ENCODE data around the gene FBXO31.

Gene FBXO31

GRCh38 chr16:87358696-87359095 lies 24.9 kb downstream of the FBXO31 start:
- H3K9me3 ChIP-seq (ENCODE audit: insufficient read depth, low read length), result no peaks in the 10 kb centered on the region
- peaks cover 56% of the 10 kb centered on the region for H3K36me3 ChIP-seq (ENCODE audit: insufficient read depth, insufficient read length, low read length)
- H3K4me3 ChIP-seq (ENCODE audit: insufficient read length, low read depth), result no peak overlapping the region
- H3K27me3 ChIP-seq (ENCODE audit: insufficient read depth, insufficient read length), result no peaks in the 10 kb centered on the region
- DNase-seq (ENCODE audit: low read depth, low spot score), result no peak
- TF ChIP-seq YY1 (IDR thresholded peaks at IDR 0.05; ENCODE audit: insufficient read depth, insufficient read length) (no peak), ZNF274 (IDR thresholded peaks at IDR 0.05; ENCODE audit: low read depth, low read length) (no peak)
- H3K9ac ChIP-seq (ENCODE audit: insufficient read length, low read depth), result no peak overlapping the region
- H3K4me1 ChIP-seq (ENCODE audit: insufficient read depth, insufficient read length), result peaks cover 11% of the 10 kb centered on the region

- DNase-seq (ENCODE audit: low read depth, low spot score), result no peak
- H3K36me3 ChIP-seq (ENCODE audit: insufficient read depth, insufficient read length, low read length), result peaks cover 59% of the 10 kb centered on the region
- no peaks in the 10 kb centered on the region for H3K27me3 ChIP-seq (ENCODE audit: insufficient read depth, insufficient read length)
- no peak overlapping the region for H3K4me3 ChIP-seq (ENCODE audit: insufficient read length, low read depth)
- H3K9me3 ChIP-seq (ENCODE audit: insufficient read depth, low read length), result no peaks in the 10 kb centered on the region
- peaks cover 11% of the 10 kb centered on the region for H3K4me1 ChIP-seq (ENCODE audit: insufficient read depth, insufficient read length)
- TF ChIP-seq ZNF274 (IDR thresholded peaks at IDR 0.05; ENCODE audit: low read depth, low read length) (no peak), SUZ12 (IDR thresholded peaks at IDR 0.05; ENCODE audit: extremely low read depth, insufficient read depth, insufficient read length) (no peak), YY1 (IDR thresholded peaks at IDR 0.05; ENCODE audit: insufficient read depth, insufficient read length) (no peak)
- H3K9ac ChIP-seq (ENCODE audit: insufficient read length, low read depth), result no peak overlapping the region
Measured at GRCh38 chr16:87358250-87358649, 25.3 kb downstream of the FBXO31 start.

GRCh38 chr16:87356491-87356853 lies 27.1 kb downstream of the FBXO31 start:
- H3K36me3 ChIP-seq (ENCODE audit: insufficient read depth, insufficient read length, low read length), result peaks cover 62% of the 10 kb centered on the region
- no peak overlapping the region for H3K4me3 ChIP-seq (ENCODE audit: insufficient read length, low read depth)
- no peaks in the 10 kb centered on the region for H3K27me3 ChIP-seq (ENCODE audit: insufficient read depth, insufficient read length)
- H3K9me3 ChIP-seq (ENCODE audit: insufficient read depth, low read length), result no peaks in the 10 kb centered on the region
- peaks cover 11% of the 10 kb centered on the region for H3K4me1 ChIP-seq (ENCODE audit: insufficient read depth, insufficient read length)
- no peak overlapping the region for H3K9ac ChIP-seq (ENCODE audit: insufficient read length, low read depth)
- DNase-seq (ENCODE audit: low read depth, low spot score), result no peak
- TF ChIP-seq SUZ12 (IDR thresholded peaks at IDR 0.05; ENCODE audit: extremely low read depth, insufficient read depth, insufficient read length) (no peak), YY1 (IDR thresholded peaks at IDR 0.05; ENCODE audit: insufficient read depth, insufficient read length) (no peak), ZNF274 (IDR thresholded peaks at IDR 0.05; ENCODE audit: low read depth, low read length) (no peak)

GRCh38 chr16:87353613-87354012 lies 30.0 kb downstream of the FBXO31 start:
- peaks cover 11% of the 10 kb centered on the region for H3K4me1 ChIP-seq (ENCODE audit: insufficient read depth, insufficient read length)
- peaks cover 41% of the 10 kb centered on the region for H3K36me3 ChIP-seq (ENCODE audit: insufficient read depth, insufficient read length, low read length)
- H3K9me3 ChIP-seq (ENCODE audit: insufficient read depth, low read length), result no peaks in the 10 kb centered on the region
- TF ChIP-seq ZNF274 (IDR thresholded peaks at IDR 0.05; ENCODE audit: low read depth, low read length) (no peak), SUZ12 (IDR thresholded peaks at IDR 0.05; ENCODE audit: extremely low read depth, insufficient read depth, insufficient read length) (no peak), YY1 (IDR thresholded peaks at IDR 0.05; ENCODE audit: insufficient read depth, insufficient read length) (no peak)
- H3K27me3 ChIP-seq (ENCODE audit: insufficient read depth, insufficient read length), result no peaks in the 10 kb centered on the region
- no peak overlapping the region for H3K9ac ChIP-seq (ENCODE audit: insufficient read length, low read depth)
- no peak overlapping the region for H3K4me3 ChIP-seq (ENCODE audit: insufficient read length, low read depth)
- DNase-seq (ENCODE audit: low read depth, low spot score), result no peak

- Histone ChIP-seq H3K9ac (ENCODE audit: insufficient read length, low read depth) (no peak overlapping the region), H3K36me3 (ENCODE audit: insufficient read depth, insufficient read length, low read length) (peaks cover 40% of the 10 kb centered on the region), H3K4me1 (ENCODE audit: insufficient read depth, insufficient read length) (peaks cover 11% of the 10 kb centered on the region), H3K9me3 (ENCODE audit: insufficient read depth, low read length) (no peaks in the 10 kb centered on the region), H3K4me3 (ENCODE audit: insufficient read length, low read depth) (no peak overlapping the region), H3K27me3 (ENCODE audit: insufficient read depth, insufficient read length) (no peaks in the 10 kb centered on the region)
- no peak for DNase-seq (ENCODE audit: low read depth, low spot score)
- TF ChIP-seq YY1 (IDR thresholded peaks at IDR 0.05; ENCODE audit: insufficient read depth, insufficient read length) (no peak), ZNF274 (IDR thresholded peaks at IDR 0.05; ENCODE audit: low read depth, low read length) (no peak), SUZ12 (IDR thresholded peaks at IDR 0.05; ENCODE audit: extremely low read depth, insufficient read depth, insufficient read length) (no peak)
Measured at GRCh38 chr16:87352818-87353217, 30.8 kb downstream of the FBXO31 start.

- no peak overlapping the region for H3K9ac ChIP-seq (ENCODE audit: insufficient read length, low read depth)
- no peak for TF ChIP-seq ZNF274 (IDR thresholded peaks at IDR 0.05; ENCODE audit: low read depth, low read length)
- no peak for TF ChIP-seq YY1 (IDR thresholded peaks at IDR 0.05; ENCODE audit: insufficient read depth, insufficient read length)
- TF ChIP-seq SUZ12 (IDR thresholded peaks at IDR 0.05; ENCODE audit: extremely low read depth, insufficient read depth, insufficient read length), result no peak
- H3K4me1 ChIP-seq (ENCODE audit: insufficient read depth, insufficient read length), result peaks cover 10% of the 10 kb centered on the region
- no peak for DNase-seq (ENCODE audit: low read depth, low spot score)
- H3K9me3 ChIP-seq (ENCODE audit: insufficient read depth, low read length), result no peaks in the 10 kb centered on the region
- H3K27me3 ChIP-seq (ENCODE audit: insufficient read depth, insufficient read length), result no peaks in the 10 kb centered on the region
- peaks cover 44% of the 10 kb centered on the region for H3K36me3 ChIP-seq (ENCODE audit: insufficient read depth, insufficient read length, low read length)
- no peak overlapping the region for H3K4me3 ChIP-seq (ENCODE audit: insufficient read length, low read depth)
Measured at GRCh38 chr16:87351320-87351698, 32.3 kb downstream of the FBXO31 start.

- H3K4me1 ChIP-seq (ENCODE audit: insufficient read depth, insufficient read length), result peaks cover 10% of the 10 kb centered on the region
- H3K9me3 ChIP-seq (ENCODE audit: insufficient read depth, low read length), result no peaks in the 10 kb centered on the region
- no peak for TF ChIP-seq YY1 (IDR thresholded peaks at IDR 0.05; ENCODE audit: insufficient read depth, insufficient read length)
- no peak overlapping the region for H3K9ac ChIP-seq (ENCODE audit: insufficient read length, low read depth)
- DNase-seq (ENCODE audit: low read depth, low spot score), result no peak
- H3K4me3 ChIP-seq (ENCODE audit: insufficient read length, low read depth), result no peak overlapping the region
- no peaks in the 10 kb centered on the region for H3K27me3 ChIP-seq (ENCODE audit: insufficient read depth, insufficient read length)
- peaks cover 43% of the 10 kb centered on the region for H3K36me3 ChIP-seq (ENCODE audit: insufficient read depth, insufficient read length, low read length)
Measured at GRCh38 chr16:87350681-87351319, 32.8 kb downstream of the FBXO31 start.
